Testis (tissue), 2 donors: Measurements from ENCODE around the gene TANK.

Source experiments
- POLR2A ChIP-seq: fragments of 450-650 bp; IDR thresholded peaks from one replicate; pipeline ENCODE4 v1.6.1; 2017; ENCODE audit warnings: antibody characterized with exemption, mild to moderate bottlenecking, moderate library complexity
- TF ChIP-seq, protein P1 (sequence below), 3 experiments: fragments of 450-650 bp in 2 of 3; fragments of 200-600 bp in 1 of 3; sonication (generic) in 1 of 3; IDR thresholded peaks; one replicate each; pipeline ENCODE4 v1.5.1; 2016 to 2019; ENCODE audit warnings: antibody characterized with exemption in 3 of 3, mild to moderate bottlenecking in 2 of 3, moderate library complexity in 1 of 3

DNA sequence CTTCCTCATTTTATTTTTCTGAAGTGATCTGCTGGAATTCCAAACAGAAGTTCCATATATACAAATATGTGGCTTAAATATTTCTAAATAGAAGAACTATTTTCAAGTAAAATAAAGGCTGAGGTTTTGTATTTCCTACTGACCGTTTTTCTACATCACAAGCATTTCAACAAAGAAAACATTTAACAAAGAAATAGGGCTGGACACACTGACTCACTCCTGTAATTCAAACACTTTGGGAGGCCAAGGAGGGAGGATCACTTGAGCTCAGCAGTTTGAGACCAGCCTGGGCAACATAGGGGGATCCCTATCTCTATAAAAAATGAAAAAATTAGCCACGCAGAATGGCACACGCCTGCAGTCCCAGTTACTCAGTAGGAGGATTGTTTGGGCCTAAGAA lies 44.6 kb downstream of the TANK start:
- TF ChIP-seq POLR2A = no peak
- TF ChIP-seq, protein P1, sequence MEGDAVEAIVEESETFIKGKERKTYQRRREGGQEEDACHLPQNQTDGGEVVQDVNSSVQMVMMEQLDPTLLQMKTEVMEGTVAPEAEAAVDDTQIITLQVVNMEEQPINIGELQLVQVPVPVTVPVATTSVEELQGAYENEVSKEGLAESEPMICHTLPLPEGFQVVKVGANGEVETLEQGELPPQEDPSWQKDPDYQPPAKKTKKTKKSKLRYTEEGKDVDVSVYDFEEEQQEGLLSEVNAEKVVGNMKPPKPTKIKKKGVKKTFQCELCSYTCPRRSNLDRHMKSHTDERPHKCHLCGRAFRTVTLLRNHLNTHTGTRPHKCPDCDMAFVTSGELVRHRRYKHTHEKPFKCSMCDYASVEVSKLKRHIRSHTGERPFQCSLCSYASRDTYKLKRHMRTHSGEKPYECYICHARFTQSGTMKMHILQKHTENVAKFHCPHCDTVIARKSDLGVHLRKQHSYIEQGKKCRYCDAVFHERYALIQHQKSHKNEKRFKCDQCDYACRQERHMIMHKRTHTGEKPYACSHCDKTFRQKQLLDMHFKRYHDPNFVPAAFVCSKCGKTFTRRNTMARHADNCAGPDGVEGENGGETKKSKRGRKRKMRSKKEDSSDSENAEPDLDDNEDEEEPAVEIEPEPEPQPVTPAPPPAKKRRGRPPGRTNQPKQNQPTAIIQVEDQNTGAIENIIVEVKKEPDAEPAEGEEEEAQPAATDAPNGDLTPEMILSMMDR (IDR thresholded peaks at IDR 0.05) = no peak
